ENCODE data around the gene L1TD1. TPM values are rescaled to one million over a fixed set of nuclear protein-coding genes. Genes with fewer than 3 reads are reported as not detected.
"Not testable (repeated sequence)": the region's sequence is repeated elsewhere in the genome, so short reads cannot be mapped to it uniquely, and the experiment has no call there.

The L1TD1 gene
- total and polyA plus RNA-seq, 3 donors from 2014 or later: 1.5 to 9.1 (median 8.4) TPM

DNA sequence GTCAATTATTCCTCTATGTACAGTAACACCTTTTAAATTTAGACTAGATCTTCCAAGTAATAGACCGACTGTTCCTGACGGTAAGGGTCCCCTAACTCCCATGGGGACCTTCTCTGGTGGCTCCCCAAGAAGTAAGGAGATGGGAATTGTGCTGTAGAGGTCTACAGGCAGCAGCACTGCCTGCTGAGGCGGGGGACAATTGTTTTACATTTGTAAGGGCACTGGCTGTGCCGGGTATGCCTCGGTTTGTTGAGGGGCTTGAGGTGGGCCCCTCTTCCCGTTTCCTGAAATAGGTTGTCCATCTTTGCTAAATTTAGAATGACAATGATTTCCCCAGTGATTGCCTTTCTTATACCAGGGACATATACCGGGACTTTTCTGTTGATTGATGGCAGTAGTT lies 13.1 kb upstream of the L1TD1 start:
- WGBS, 2 donors: 80 to 82% methylated on average over 7 of the region's 7 CpGs
- Histone ChIP-seq H3K27ac (no peak overlapping the region), H3K4me1 (no peaks in the 10 kb centered on the region), H3K27me3 (no peaks in the 10 kb centered on the region), H3K9me3 (no peaks in the 10 kb centered on the region), H3K4me3 (no peak overlapping the region), H3K36me3 (ENCODE audit: low read depth, missing control alignments) (no peaks in the 10 kb centered on the region)
- DNase-seq: no peak
- TF ChIP-seq POLR2A (IDR thresholded peaks at IDR 0.05) (no peak), CTCF (IDR thresholded peaks at IDR 0.05) (no peak)
- intact Hi-C loops (cut with DNase I; ENCODE audit: low total_unique reads): no loop called here

GRCh38 chr1:62182157-62182556 lies 12.5 kb upstream of the L1TD1 start:
- not testable (repeated sequence) for H3K4me1 ChIP-seq

DNA sequence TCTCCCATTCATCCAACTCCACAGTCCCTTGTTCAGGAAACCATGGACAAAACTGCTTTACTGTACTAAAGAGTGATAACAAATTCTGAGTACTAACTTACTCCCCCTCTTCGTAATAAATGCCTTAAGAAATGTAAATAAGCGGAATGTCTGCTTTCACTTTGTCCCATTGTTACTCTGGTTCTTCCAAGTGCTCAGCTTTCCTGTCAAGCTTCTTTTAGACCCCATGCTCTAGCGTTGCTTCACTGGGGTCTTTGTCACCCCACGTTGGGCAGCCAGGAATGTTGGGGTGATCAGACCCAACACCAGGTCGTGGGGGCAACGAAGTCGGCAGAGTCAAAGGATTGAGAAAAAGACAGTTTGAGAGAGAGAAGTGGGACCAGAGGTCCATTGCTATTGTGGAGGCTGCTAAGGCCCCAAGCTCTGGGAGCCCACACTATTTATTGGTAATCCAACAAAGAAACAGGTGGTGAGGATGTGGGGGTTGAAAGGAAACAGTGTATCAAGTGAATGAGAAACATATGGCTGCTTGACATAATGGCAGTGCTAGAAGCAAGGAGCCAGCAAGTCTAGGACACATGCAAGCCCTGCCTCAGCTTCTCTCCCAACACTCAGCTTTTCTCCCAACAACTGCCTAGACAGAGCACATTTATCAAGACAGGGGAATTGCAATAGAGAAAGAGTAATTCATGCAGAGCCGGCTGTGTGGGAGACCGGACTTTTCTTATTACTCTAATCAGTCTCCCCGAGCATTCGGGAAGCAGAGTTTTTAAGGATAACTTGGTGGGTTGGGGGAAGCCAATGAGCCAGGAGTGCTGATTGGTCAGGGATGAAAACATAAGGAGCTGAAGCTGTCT lies 11.3 kb upstream of the L1TD1 start:
- 52 to 61% methylated on average over 11 of the region's 11 CpGs for WGBS, 2 donors
- H3K4me1 ChIP-seq; DNase-seq; H3K4me3 ChIP-seq; H3K9me3 ChIP-seq; intact Hi-C loops (cut with DNase I; ENCODE audit: low total_unique reads); H3K36me3 ChIP-seq (ENCODE audit: low read depth, missing control alignments); H3K27me3 ChIP-seq; H3K27ac ChIP-seq: not testable (repeated sequence)

More at GRCh38 chr1:62182157-62182556, 12.5 kb upstream of the L1TD1 start:
- H3K27ac ChIP-seq; H3K9me3 ChIP-seq; intact Hi-C loops (cut with DNase I; ENCODE audit: low total_unique reads); H3K4me3 ChIP-seq; H3K27me3 ChIP-seq; DNase-seq; H3K36me3 ChIP-seq (ENCODE audit: low read depth, missing control alignments): not testable (repeated sequence)
- 66 to 75% methylated on average over 8 of the region's 8 CpGs for WGBS, 2 donors

DNA sequence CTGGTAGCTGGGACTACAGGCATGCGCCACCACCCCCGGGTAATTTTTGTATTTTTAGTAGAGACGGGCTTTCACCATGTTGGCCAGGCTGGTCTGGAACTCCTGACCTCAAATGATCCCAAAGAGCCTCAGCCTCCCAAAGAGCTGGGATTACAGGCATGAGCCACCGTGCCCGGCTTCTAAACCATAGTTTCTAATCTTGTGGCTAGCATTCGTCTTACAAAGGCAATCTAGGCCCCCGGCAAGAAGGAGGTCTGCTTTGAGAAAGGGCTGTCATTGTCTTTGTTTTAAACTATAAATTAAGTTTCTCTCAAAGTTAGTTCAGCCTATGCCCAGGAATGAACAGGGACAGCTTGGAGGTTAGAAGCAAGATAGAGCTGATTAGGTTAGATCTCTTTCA lies 10.3 kb upstream of the L1TD1 start:
- Histone ChIP-seq H3K27ac (no peak overlapping the region), H3K4me3 (no peak overlapping the region), H3K27me3 (no peaks in the 10 kb centered on the region), H3K9me3 (no peaks in the 10 kb centered on the region), H3K36me3 (ENCODE audit: low read depth, missing control alignments) (no peaks in the 10 kb centered on the region), H3K4me1 (no peaks in the 10 kb centered on the region)
- DNase-seq: no peak
- no peak for TF ChIP-seq POLR2A (IDR thresholded peaks at IDR 0.05)
- no peak for TF ChIP-seq CTCF (IDR thresholded peaks at IDR 0.05)
- intact Hi-C loops (cut with DNase I; ENCODE audit: low total_unique reads): no loop called here
- 87 to 89% methylated on average over 7 of the region's 7 CpGs for WGBS, 2 donors

DNA sequence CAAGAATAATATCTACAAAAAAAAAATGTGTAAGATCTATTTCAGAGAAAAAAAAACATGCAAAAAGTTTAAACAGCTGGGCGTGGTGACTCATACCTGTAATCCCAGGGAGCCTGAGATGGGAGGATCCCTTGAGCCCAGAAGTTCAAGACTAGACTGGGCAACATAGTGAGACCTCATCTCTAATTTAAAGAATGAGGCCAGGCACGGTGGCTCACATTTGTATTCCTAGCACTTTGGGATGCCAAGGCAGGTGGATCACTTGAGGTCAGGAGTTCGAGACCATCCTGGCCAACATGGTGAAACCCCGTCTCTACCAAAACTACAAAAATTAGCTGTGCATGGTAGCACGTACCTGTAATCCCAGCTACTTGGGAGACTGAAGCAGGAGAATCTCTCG lies 9.4 kb upstream of the L1TD1 start:
- H3K36me3 ChIP-seq (ENCODE audit: low read depth, missing control alignments); H3K27ac ChIP-seq; H3K4me3 ChIP-seq; H3K27me3 ChIP-seq; intact Hi-C loops (cut with DNase I; ENCODE audit: low total_unique reads); DNase-seq; H3K9me3 ChIP-seq; H3K4me1 ChIP-seq: not testable (repeated sequence)
- 95 to 96% methylated on average over 6 of the region's 6 CpGs for WGBS, 2 donors

DNA sequence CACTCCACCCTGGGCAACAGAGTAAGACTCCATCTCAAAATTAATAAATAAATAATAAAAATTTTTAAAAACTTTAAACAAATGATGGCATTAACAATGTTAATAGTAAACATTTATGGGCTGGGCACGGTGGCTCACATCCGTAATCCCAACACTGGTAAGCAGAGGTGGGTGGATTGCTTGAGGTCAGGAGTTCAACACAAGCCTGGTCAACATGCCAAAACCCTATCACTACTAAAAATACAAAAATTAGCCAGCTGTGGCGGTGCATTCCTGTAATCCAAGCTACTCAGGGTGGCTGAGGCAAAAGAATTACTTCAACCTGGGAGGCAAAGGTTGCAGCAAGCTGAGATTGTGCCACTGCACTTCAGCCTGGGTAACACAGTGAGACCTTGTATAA lies 9.0 kb upstream of the L1TD1 start:
- Histone ChIP-seq H3K4me1 (no peaks in the 10 kb centered on the region), H3K9me3 (no peaks in the 10 kb centered on the region), H3K36me3 (ENCODE audit: low read depth, missing control alignments) (no peaks in the 10 kb centered on the region), H3K27me3 (no peaks in the 10 kb centered on the region), H3K4me3 (no peak overlapping the region), H3K27ac (no peak overlapping the region)
- no peak for TF ChIP-seq POLR2A (IDR thresholded peaks at IDR 0.05)
- no peak for TF ChIP-seq CTCF (IDR thresholded peaks at IDR 0.05)
- no peak for DNase-seq
- WGBS, 2 donors: 85 to 91% methylated on average over 3 of the region's 3 CpGs
- intact Hi-C loops (cut with DNase I; ENCODE audit: low total_unique reads): no loop called here

All from testis (tissue), 3 donors.